Medulla oblongata (tissue), 1 donor: ENCODE results near the gene GPR87.

Experiments used
- DNase-seq: peaks from one replicate; pipeline ENCODE4 v3.0.0-alpha.2; 2015; ENCODE audit errors: extremely low spot score

GPR87 gene

GRCh38 chr3:151283387-151283786 is 33.2 kb downstream of the GPR87 start:
- no peak for DNase-seq

GRCh38 chr3:151282921-151283320 is 33.7 kb downstream of the GPR87 start:
- peak; percentile 90 for DNase-seq

DNA sequence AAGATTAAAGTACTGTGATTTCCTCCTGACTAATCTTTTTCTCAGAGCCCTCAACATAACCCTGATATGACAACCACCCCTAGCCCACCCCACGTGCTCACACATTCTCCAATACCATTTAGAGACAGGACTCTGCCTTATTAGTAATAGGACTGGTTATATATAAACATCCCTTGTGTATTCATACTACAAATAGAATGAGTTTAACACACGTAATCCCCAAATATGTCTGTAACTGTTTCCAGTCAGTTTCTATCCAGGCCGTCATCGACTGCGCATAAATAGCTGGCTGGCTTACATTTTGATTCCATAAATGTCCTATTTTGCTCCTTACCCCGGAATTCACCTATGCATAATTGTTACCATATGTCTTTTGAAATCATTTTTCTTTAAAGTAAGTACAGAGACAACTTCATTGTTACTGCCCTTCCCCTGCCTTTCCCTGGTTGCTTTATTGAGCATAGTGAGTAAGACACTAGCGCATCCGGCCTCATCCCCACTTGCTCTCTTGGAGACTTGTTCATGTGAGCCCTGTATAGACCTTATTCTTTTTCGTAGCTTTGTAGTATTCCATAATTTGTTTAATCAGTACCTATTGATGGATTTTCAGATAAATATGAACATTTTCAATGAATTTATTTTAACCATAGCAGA is 34.8 kb downstream of the GPR87 start:
- DNase-seq = no peak

DNA sequence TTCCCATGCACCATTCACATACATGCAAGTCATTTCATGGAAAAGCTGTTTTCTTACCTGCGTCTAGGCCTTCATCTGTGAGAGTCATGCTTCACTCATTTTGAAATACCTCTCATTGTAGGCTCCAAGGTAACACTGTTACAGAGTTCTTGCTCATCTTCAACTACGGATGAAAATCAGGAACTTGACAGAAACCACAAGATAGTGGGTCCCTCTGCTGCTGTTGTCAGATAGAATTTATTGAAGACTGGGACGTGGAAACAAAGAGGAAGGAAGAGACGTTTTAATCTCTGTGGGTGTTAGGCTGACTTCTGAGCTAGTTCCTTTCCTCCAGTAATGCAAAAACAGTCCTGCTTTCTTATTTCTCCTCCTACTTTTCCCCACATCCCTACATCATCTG is 38.4 kb downstream of the GPR87 start, which contains the start of gene P2RY14:
Gene P2RY14 (minus strand): TSS at position 313 of the 400 bp plus-strand sequence. CDS start 64,226 bp downstream, outside the sequence.
- DNase-seq = peak; percentile 72

GRCh38 chr3:151276687-151277042 is 40.0 kb downstream of the GPR87 start:
- DNase-seq = no peak

GRCh38 chr3:151276038-151276686 is 40.5 kb downstream of the GPR87 start:
- DNase-seq = no peak

GRCh38 chr3:151275091-151275490 is 41.5 kb downstream of the GPR87 start:
- DNase-seq = no peak

GRCh38 chr3:151269631-151270030 is 47.0 kb downstream of the GPR87 start:
- DNase-seq = no peak

DNA sequence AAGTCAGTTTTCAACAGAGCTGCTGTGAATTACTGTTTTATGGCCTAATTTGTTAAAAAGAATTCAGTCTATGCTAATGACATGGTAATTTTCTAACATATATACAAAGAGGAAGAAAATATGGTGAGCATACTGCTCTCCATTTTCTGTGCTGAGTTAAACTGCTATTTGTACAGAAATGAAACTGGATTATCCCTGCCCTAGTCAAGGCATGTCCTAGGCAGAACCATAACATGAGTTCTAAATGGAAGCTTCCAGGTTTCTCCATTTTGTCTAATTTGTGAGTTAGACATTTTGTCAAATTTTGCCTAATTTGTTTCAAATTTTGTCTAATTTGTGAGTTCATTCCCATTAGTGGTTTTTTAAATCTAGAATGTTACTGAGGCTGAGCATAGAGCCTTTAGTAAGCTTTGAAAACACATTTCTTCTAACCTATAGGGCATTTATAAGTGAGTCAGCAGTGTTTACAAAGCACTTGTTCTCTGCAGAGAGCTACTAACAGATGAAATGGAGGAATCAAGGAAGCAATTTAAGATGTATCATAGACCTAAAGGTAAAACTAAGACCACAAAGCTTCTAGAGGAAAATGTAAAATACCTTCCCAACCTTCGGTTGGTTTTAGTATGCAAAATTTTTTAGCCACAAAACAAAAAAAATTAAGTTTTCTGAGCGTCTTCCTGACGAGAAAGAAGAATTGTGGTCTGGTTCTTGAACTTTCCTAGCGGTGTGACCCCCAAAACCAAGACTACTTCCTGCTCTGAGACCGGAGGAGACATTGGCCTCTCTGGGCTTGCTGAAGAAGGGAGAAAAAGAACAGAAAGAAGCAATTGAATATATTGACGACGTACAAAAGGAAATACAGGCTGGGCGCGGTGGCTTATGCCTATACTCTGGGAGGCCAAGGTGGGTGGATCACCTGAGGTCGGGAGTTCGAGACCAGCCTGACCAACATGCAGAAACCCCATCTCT is 48.1 kb downstream of the GPR87 start:
- no peak for DNase-seq

GRCh38 chr3:151267066-151267465 is 49.6 kb downstream of the GPR87 start:
- no peak for DNase-seq

GRCh38 chr3:151265866-151266265 is 50.8 kb downstream of the GPR87 start:
- peak; percentile 80 for DNase-seq

- DNase-seq = no peak
Measured at GRCh38 chr3:151265166-151265565, 51.5 kb downstream of the GPR87 start.

DNA sequence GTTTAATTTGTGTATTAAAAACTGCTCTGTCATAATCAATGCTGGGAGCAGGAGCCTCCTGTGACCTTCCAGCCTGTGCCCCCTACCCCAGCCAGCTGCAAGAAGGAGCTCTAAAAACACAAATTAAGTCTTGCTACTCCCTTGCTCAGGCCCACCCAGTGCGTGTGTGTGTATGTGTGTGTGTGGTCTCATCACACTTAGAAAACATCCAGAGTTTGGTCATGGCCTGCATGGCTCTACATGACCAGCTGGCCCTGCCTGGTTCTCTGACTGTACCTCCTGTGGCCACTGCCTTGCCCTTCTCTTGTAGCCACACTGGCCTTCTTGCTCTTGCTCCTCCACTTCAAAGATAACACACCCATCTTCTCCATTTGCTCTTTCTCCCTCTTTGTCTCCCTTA is 52.0 kb downstream of the GPR87 start:
- no peak for DNase-seq

DNA sequence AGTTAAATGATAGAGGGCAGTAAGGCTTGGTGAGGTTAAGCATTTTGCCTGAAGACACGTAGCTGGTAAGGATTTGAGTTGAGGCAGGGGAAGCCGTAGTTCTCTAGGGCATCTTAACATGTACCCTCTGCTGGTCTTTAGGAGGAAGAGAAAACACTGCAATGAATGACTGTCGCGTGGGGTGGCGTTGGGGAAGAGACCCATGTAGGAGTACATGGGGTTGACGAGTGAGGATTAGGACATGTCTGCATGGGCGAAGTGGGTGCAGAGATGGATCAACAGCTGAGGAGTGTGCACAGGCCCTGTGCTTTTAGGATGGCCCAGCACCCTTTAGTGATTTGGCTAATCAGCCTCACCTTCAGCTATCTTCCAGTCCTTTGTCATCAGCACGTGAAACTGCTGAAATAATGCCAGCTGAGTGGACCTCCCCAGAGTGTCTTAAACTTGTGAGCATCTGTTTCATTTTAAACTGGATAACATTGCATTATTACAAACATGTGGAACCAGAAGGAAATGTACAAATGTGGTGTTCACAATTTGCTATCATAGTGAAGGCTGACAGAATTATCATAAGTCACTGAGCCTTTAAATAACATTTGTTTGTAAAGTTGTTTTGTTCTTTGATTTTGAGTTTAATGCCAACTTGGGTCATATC is 53.6 kb downstream of the GPR87 start:
- DNase-seq = no peak

DNA sequence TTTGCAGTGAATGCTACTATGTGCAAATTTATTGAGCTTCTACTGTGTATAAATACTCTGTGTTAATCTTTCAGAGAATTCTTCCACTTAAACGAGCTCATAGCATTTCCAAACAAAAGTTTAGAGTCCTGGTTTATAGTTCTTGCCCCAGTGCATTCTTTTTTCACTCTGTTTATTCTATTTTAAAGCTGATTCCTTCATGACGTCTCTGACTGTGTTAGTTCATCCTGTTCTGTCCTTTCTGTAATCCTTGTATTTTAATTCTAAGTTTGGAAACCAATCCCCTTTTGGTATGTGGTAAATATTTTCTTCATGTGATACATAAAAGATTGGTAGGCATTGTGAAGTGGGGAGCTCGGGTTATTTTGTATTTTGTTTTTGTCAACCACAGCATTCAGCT is 57.0 kb downstream of the GPR87 start:
- DNase-seq = no peak

DNA sequence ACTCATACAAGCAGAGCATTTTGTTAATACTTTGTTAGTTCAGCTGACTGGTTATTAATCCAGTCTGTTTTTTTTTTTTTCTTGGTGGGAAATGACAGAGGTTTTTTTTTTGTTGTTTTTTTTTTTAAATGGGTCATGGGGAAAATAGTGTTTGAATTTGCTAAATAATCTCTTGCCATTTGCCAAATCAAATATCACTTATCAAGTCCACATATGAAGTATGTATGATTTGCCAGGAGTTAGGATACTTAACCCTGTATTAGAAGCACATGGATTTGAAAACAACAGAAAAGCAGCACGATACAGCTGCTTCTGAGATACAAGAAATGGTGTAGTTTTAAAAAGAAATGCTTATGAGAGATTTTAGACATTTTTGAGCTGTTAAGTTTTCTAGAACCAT is 59.9 kb downstream of the GPR87 start:
- no peak for DNase-seq

DNA sequence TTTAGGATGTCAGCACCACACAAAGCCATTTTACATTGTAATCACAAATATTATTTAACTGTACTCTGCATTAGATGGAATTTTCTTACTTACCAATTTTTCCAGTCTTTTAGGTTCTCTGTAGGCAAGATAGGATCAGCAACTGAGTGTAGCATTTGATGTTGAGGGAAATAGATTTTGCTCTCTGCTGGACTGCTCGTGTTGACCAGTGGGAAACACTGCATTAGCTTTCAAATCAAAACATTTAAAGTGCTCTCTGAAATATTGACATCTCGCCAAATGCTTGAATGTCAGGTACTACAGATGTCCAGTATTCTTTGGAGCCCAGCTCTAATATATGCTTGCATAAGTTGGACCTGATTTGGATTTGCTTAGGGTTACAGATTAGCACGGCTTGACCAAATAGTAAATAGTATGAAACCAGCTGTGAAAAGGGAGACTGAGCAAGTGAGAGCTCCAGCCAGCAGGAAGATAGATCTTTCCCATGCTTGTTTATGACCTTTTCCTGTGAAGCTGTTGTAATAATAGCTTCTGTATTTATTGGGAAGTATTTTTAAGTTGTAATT is 67.8 kb downstream of the GPR87 start:
- DNase-seq = no peak
